8988T (cell line): ENCODE data around the gene CHMP1A.

Experiments
- DNase-seq: peaks from one replicate; pipeline ENCODE4 v3.0.0; 2011

CHMP1A gene

DNA sequence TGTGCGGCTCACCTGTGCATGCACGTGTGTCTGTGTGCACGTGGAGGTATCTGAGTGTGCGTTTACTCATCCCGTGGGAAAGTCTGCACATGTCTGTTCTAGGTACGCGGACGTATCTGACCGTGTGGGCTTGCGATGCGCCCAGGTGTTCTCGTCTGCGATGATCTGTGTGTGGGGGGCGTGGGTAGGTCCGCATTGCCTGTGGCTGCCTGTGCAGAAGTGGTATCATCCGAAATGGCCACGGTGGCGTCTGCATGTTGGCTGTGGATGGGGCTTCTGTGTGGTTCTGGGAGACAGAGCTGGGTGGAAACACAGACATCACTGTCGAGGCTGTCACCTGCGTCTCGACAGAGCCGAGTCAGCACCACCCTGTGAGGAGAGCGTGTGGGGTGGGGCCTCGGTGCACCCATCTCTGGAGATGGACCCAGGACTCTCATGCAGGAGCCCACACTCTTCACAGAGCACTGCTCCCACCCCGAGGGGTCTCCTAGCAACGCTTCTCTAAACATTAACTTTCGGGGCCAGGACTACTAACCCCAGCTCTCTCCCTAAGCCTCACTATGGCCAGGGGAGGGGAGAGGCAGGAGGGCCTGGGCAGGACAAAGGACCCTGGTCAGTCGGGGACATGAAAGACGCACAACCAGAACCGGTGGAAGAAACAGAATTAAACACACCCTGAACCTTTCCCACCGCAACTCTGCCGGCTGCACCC is 35.7 kb downstream of the CHMP1A start:
- DNase-seq: no peak

DNA sequence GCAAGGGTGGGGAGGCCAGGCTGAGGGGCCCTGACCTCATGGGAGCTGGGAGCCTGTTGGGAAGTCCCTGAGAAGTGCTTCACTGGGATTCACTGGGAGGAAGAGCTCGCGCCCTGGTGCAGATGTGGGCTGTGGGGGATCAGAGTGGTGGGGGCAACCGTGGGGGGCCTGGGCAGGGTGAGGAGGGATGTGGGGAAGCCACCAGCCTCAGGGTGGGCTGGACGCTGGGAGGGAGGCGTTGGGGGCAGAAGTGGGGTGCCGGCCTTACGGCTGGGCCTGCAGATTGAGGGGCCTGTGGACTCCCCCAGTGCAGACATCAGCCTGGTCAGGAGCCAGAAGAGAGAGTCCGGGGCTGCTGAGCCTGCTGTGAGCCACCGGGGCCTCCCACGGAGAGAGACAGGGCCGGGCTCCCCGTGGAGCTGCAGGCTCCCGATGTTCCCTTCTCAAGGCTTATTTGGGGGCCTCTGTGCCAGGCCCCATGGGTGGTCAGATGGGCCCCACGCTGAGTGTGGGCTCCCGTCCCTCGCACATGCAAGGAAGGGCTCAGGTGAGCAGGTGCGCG is 36.3 kb downstream of the CHMP1A start:
- no peak for DNase-seq

DNA sequence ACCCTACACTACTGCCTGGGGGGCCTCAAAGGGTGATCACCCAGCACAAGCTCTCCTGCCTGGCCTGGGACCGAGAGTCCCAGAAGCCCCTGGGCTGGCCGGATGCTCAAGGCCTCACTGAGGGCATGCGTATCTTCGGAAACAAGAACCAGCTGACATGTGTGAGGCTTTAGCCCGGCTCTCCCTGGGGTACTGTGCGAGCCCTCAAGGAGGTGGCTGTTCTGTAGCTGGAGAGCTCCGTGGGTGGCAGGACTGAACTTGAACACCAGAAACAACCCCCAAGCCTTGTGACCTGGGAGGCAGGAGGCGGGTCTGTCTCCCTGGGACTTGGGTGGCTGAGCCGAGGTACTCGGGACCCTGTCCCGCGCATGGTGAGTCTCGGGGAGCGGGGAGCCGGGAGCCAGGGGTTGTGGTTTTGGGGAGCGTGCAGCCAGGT is 37.1 kb downstream of the CHMP1A start:
- no peak for DNase-seq

DNA sequence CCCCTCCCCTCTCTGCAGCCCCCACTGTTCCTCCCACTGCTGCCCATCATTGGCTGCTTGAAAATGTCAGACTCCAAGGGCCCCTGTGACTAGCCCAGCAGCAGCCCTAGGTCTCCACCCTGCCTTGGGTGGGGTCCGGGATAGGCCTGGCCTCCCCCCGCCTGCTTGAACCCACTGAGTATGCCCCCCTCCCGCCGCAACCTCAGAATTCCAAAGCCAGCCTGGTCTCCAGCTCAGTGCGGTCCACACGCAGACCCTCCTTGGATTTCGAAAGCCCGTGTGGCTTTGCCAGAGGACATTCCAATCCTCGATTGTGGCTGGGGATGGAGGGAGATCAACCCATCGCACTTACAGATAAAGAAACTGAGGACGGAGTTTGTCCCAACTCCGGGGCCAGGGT is 37.7 kb downstream of the CHMP1A start:
- DNase-seq: no peak

DNA sequence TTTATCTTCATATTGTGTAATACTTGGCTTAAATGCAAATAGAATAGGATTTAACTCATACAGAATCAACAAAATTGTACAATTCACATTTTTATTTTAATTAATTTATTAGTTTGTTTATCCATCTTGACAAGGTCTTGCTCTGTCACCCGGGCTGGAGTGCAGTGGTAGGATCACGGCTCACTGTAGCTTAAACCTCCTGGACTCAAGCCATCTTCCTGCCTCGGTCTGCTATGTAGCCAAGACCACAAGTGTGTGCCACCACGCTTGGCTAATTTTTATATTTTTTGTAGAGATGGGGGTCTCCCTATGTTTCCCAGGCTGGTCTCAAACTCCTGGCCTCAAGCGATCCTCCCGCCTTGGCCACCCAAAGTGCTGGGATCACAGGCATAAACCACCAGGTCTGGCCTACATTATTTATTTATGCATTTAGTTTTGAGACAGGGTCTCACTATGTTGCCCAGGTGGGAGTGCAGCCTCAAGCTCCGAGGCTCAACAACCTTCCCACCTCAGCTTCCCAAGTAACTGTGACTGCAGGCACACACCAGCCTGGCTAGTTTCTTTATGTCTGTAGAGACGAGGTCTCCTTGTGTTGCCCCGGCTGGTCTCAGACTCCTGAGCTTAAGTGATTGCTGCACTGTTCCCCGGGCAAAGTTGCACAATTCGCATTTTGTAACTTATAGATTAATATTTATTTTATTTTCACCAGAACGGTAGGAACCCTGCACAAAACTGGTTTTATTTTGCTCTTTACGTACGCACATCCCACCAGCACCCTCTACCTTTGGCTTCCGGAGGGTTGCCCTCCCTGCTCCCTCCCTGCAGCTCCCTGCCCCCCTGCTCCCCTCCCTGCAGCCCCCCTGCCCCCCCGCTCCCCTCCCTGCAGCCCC is 39.2 kb downstream of the CHMP1A start:
- DNase-seq: no peak

GRCh38 chr16:89617036-89617435 is 40.5 kb downstream of the CHMP1A start:
- no peak for DNase-seq

- no peak for DNase-seq
Observed at GRCh38 chr16:89616623-89617022, 40.9 kb downstream of the CHMP1A start.

DNA sequence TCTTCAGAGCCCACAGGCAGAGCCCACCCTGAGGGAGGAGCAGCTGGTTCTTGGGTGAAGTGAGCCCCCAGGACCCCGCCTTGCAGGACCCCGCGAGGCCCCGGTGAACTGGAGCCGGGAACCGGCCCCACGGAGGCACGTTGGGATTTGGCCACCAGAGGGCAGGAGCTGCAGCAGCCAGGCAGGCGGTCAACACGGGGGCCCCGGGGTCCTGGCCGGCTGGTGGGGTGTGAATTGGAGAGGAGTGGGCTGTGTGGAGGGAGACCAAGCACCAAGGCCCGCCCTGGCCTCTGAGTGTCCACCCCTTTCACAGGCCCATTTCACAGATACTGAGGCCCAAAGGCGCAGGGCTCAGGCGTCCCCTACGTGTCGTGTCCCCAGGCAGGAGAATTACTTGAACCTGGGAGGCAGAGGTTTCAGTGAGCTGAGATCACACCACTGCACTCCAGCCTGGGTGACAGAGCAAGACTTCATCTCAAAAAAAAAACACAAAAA is 41.9 kb downstream of the CHMP1A start:
- no peak for DNase-seq

DNA sequence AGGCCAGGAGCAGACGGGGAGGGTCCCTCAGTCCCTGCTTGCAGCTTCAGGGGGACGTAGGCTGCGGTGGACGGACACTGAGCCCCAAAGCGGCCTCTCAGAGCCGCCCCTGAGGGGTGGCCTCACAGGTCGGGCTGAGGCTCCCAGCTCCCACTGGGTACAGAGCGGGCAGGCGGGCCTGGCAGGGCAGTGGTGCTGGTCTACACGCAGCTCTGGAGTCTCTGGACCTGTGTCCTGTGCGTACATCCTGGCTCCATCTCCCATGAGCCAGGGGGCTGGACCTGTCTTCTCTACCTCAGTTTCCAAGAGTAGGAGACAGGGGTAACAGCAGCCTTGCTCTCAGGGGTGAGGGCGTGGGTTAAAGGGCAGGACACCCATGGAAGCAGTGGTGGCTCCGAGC is 42.3 kb downstream of the CHMP1A start:
- no peak for DNase-seq

DNA sequence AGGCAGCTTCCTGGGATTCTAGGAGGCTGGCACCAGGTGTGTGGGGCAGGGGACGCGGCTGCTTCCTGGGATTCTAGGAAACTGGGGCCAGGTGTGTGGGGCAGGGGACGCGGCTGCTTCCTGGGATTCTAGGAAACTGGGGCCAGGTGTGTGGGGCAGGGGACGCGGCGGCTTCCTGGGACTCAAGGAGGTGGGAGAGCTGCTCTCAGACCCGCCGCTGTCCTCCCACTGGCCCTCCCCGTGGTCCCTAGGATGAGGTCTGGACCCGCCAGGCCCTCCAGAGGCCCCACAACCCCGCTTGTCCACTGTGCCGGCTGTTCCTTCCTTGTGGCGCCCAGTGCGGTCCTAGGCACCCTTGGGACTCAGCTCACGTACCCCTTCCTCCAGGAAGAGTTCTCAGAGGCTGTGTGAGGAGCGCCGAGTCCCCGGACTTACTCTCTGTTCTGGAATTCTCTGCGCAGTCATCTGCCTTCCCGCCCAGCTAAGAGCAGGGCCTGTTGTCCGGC is 43.5 kb downstream of the CHMP1A start:
- DNase-seq: no peak

DNA sequence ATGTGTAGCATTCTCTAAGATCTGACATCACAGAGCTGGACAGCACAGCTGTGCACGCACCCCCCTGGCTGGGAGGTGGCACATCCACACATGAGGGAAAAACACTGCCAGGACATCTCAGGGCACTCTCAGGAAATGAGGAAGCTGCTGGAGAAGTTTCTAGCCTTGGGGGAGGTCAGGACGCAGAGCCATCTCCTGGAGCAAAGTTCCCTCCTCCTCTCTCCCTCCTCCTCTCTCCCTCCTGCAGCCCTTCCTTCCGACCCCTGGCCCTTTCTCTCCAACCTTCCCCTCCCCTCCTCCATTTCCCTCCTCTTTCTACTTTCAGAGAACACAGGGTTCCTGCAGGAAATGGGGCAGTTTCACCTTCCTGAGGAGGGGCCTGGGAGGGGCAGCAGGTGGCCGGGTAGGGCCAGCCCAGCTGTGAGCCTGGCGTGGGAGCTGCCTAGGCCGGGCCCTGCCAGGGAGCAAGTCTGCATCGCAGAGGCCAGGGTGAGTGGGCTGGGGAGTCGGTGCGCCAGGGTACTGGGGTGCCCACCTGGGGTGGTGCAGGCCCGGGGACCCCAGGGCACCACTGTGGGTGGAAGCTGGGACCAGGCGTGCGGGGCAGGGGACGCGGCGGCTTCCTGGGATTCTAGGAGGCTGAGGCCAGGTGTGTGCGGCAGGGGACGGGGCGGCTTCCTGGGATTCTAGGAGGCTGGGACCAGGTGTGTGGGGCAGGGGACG is 44.1 kb downstream of the CHMP1A start, which contains the start of gene DPEP1:
Gene DPEP1 (plus strand): TSS at position 412 of the 723 bp plus-strand sequence. CDS start 16,769 bp downstream, outside the sequence.
- no peak for DNase-seq

- no peak for DNase-seq
Observed at GRCh38 chr16:89612415-89613166, 44.9 kb downstream of the CHMP1A start.

DNA sequence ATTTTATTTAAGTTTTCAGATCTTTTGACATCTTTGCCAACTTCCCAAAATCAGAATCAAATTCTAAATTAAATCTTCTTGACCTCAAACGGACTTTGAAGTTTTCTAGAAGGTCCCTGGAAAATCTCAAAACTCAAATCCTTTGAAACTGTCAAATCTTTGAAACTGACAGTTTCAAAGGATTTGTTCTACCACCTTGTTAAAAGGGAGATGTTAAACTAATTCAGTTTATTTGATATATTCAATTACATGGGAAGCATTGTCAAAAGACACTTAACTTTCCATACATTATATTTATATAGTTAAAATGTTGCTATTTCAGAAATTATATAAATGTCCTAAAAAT is 47.4 kb downstream of the CHMP1A start:
- no peak for DNase-seq

DNA sequence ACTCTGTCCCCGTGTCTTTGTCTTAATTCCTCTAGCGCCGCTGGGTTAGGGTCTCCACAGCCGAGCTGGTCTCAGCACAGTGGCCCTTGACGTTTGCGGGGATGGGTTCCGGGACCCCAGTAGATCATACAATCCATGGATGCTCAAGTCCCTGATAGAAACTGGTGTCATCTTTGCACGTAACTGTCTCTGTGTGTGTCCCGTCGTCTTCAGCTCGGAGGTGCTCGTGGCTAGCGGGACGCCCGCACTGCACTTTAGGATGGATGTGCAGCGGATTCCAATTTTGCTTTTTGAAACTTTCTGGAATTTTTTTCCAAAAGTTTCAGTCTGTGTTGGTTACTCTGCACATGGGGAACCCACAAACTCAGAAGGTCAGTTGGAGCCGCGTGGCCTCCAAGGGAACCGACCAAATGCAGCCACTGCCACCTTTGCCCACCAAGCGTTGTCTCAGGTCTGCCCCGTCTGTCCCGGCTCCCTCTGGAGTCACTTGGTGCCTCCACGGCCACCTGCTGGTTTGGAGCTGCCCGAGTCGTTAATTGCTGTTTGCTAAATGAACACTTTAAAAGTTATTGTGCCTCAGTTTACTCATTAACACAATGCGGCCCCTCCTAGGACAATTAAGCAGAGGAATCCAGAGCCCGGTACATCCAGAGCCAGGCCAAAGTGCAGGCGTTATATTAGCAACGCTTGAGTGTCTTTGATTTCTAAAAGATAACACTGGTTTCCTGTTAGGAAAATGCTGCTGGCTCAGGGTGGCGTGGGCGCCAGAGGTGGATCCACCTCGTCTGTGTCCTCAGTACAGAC is 49.4 kb downstream of the CHMP1A start:
- DNase-seq: no peak

- DNase-seq: no peak
Observed at GRCh38 chr16:89607453-89607852, 50.1 kb downstream of the CHMP1A start.

DNA sequence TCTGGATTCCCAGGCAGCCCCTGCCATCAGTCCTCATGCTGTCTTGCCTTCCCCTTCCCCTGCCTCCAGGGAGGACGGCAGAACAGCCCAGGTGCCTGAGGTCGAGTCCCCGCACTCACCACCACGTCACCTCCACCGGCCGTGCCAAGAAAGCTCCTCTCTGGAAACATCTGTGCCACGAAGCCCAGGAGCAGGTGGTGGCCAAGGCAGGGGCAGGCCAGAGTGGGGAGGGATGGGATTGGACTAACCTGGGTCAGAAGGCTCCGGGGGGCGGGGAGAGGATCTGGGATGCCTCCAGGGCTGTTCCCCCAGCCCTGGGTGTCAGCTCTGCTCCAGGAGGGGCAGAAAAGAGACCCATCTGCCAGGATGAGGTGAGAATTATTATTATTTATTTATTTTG is 51.5 kb downstream of the CHMP1A start:
- no peak for DNase-seq

- no peak for DNase-seq
Observed at GRCh38 chr16:89605186-89605970, 52.1 kb downstream of the CHMP1A start.

DNA sequence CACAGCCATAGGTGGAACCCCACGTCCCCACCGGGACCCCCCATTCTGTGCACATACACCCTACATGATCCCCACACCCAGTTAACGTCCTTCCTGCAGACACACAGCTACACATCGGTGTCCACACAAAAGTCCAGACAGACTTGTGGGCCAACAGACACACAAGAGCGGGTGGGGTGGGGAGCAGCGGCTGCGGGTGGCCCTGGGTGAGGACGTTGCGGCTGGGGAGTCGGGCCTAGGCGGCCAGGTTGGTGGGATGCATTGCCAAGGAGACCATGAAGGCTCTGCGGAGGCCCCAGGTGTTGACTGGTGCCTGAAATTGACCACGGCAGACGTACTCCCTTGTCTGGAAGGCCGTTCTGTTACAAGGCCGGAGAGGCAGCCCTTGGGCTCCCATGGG is 52.7 kb downstream of the CHMP1A start:
- DNase-seq: no peak

GRCh38 chr16:89602952-89603590 is 54.4 kb downstream of the CHMP1A start:
- DNase-seq: no peak
